GM23248 (cell line): ENCODE data around the gene OPRL1. TPM values are rescaled to one million over a fixed set of nuclear protein-coding genes. Genes with fewer than 3 reads are reported as not detected.

Experiments
- DNase-seq: peaks from one replicate; pipeline ENCODE4 v3.0.0-alpha.2; 2015
- H2AFZ ChIP-seq: fragments of 200-600 bp; sonication (generic); 2 replicates; pipeline ENCODE4 v1.6.1; 2016; ENCODE audit warnings: antibody characterized with exemption
- H3F3A ChIP-seq: fragments of 200-600 bp; sonication (generic); 2 replicates; pipeline ENCODE4 v1.6.1; 2016; ENCODE audit warnings: mild to moderate bottlenecking, antibody characterized with exemption, mixed run types; ENCODE audit not compliant: insufficient read depth
- H3K27ac ChIP-seq: fragments of 200-600 bp; sonication (generic); 2 replicates; pipeline ENCODE4 v1.5.1; 2016; ENCODE audit warnings: mild to moderate bottlenecking
- H3K27me3 ChIP-seq: fragments of 200-600 bp; sonication (generic); replicated peaks from 2 replicates; pipeline ENCODE4 v1.6.1; 2016; ENCODE audit warnings: mild to moderate bottlenecking; ENCODE audit not compliant: insufficient read depth
- H3K36me3 ChIP-seq: fragments of 200-600 bp; sonication (generic); 2 replicates; pipeline ENCODE4 v1.6.1; 2016; ENCODE audit warnings: low read depth, mild to moderate bottlenecking
- H3K4me1 ChIP-seq: fragments of 200-600 bp; sonication (generic); 2 replicates; pipeline ENCODE4 v1.6.1; 2016; ENCODE audit warnings: mild to moderate bottlenecking; ENCODE audit not compliant: insufficient read depth
- H3K4me2 ChIP-seq: fragments of 200-600 bp; sonication (generic); one replicate; pipeline ENCODE4 v1.6.1; 2016; ENCODE audit warnings: mild to moderate bottlenecking; ENCODE audit not compliant: unreplicated experiment
- H3K4me3 ChIP-seq: fragments of 200-600 bp; sonication (generic); 2 replicates; pipeline ENCODE4 v1.5.1; 2016; ENCODE audit warnings: mild to moderate bottlenecking
- H3K79me2 ChIP-seq: fragments of 200-600 bp; sonication (generic); 2 replicates; pipeline ENCODE4 v1.6.1; 2016; ENCODE audit warnings: mild to moderate bottlenecking; ENCODE audit not compliant: insufficient read depth
- H3K9ac ChIP-seq: fragments of 200-600 bp; sonication (generic); 2 replicates; pipeline ENCODE4 v1.6.1; 2016; ENCODE audit warnings: mild to moderate bottlenecking
- H3K9me2 ChIP-seq: fragments of 200-600 bp; sonication (generic); 2 replicates; pipeline ENCODE4 v1.6.1; 2016; ENCODE audit warnings: mixed run types, mild to moderate bottlenecking, moderate library complexity; ENCODE audit not compliant: insufficient read depth
- H3K9me3 ChIP-seq: fragments of 200-600 bp; sonication (generic); one replicate; pipeline ENCODE4 v1.6.1; 2017; ENCODE audit warnings: low read depth
- H4K20me1 ChIP-seq: fragments of 200-600 bp; sonication (generic); 2 replicates; pipeline ENCODE4 v1.6.0; 2016; ENCODE audit not compliant: insufficient read depth
- EZH2 ChIP-seq: fragments of 200-600 bp; sonication (generic); IDR thresholded peaks from 2 replicates; pipeline ENCODE4 v1.6.1; 2018; ENCODE audit warnings: antibody characterized with exemption, mild to moderate bottlenecking; ENCODE audit not compliant: insufficient read depth, poor library complexity, severe bottlenecking
- EZH2phosphoT487 ChIP-seq: fragments of 200-600 bp; sonication (generic); IDR thresholded peaks from 2 replicates; pipeline ENCODE4 v1.6.1; 2018; ENCODE audit warnings: antibody characterized with exemption, moderate library complexity, mild to moderate bottlenecking, low read depth; ENCODE audit not compliant: insufficient read depth
- WGBS, 2 experiments: methylation state at CpG; one replicate each; pipeline ENCODE4 v1.1.6; 2015 to 2017; ENCODE audit warnings: low lambda C conversion rate in 2 of 2, low coverage in 1 of 2; ENCODE audit errors: missing lambda C conversion rate in 2 of 2; 5-methylcytosine and 5-hydroxymethylcytosine counted together
- in situ Hi-C: fragments of 300-500 bp; cut with MboI; formaldehyde crosslinking; loops from 2 replicates; pipeline ENCODE4 v1.15.0; 2020
- polyA plus RNA-seq: library from polyadenylated mRNA; unstranded; fragments of >200 nt; fragmentation: Nextera tagmentation; extraction: Ambion mirVana; gene quantifications from 2 replicates; pipeline ENCODE4 v1.2.1, GENCODE V29; 2016
- total RNA-seq: library from RNA; depleted of rRNA; stranded (reverse); fragments of >200 nt; shearing (Covaris generic); gene quantifications from 2 replicates; pipeline ENCODE4 v1.2.3, GENCODE V29; 2014

Gene OPRL1
- total and polyA plus RNA-seq, 2 experiments from 2014 or later, result 0.35 to 0.86 TPM

GRCh38 chr20:64049060-64049877 is 30.6 kb upstream of the OPRL1 start, which contains the start of gene SOX18:
TSS of gene SOX18 (minus strand) at chr20:64049639. CDS start at chr20:64049516, 123 bp downstream.
- H3K9me2 ChIP-seq, result no peaks in the 10 kb centered on the region
- H3K4me3 ChIP-seq, result no peak within 1 kb of the TSS
- H4K20me1 ChIP-seq, result no peaks in the 10 kb centered on the region
- H3K4me2 ChIP-seq, result no peak within 1 kb of the TSS
- in situ Hi-C loops, result no loop called here
- no peaks in the 10 kb centered on the region for H3K27me3 ChIP-seq
- DNase-seq, result peak; percentile 66
- no peaks in the 10 kb centered on the region for H3K79me2 ChIP-seq
- H2AFZ ChIP-seq, result no peak within 1 kb of the TSS
- H3K27ac ChIP-seq, result no peak within 1 kb of the TSS
- H3K4me1 ChIP-seq, result peaks cover 8% of the 10 kb centered on the region; the same call in 1 of the 2 replicates
- no peak within 1 kb of the TSS for H3K9ac ChIP-seq
- no peaks in the 10 kb centered on the region for H3K9me3 ChIP-seq
- TF ChIP-seq EZH2 (no peak), EZH2phosphoT487 (no peak)
- 2 to 4% methylated on average over 28 to 67 of the region's 111 CpGs for WGBS, 2 experiments
- H3K36me3 ChIP-seq, result no peaks in the 10 kb centered on the region
- H3F3A ChIP-seq, result no peaks in the 10 kb centered on the region

- no peak overlapping the region for H3K4me3 ChIP-seq
- no peaks in the 10 kb centered on the region for H3K27me3 ChIP-seq
- H3K79me2 ChIP-seq, result no peaks in the 10 kb centered on the region
- no peak overlapping the region for H3K27ac ChIP-seq
- no peaks in the 10 kb centered on the region for H3F3A ChIP-seq
- H3K4me2 ChIP-seq, result no peak overlapping the region
- H2AFZ ChIP-seq, result no peak overlapping the region
- TF ChIP-seq EZH2phosphoT487 (no peak), EZH2 (no peak)
- whole genome bisulfite sequencing, 2 experiments, result 43 to 49% methylated on average over 13 to 14 of the region's 16 CpGs
- H3K9me2 ChIP-seq, result no peaks in the 10 kb centered on the region
- no peaks in the 10 kb centered on the region for H3K9me3 ChIP-seq
- H3K36me3 ChIP-seq, result no peaks in the 10 kb centered on the region
- DNase-seq, result no peak
- H3K4me1 ChIP-seq, result peaks cover 3% of the 10 kb centered on the region; the same call in 1 of the 2 replicates
- H4K20me1 ChIP-seq, result no peaks in the 10 kb centered on the region
- in situ Hi-C loops, result no loop called here
- no peak overlapping the region for H3K9ac ChIP-seq
Observed at GRCh38 chr20:64049878-64050260, 30.0 kb upstream of the OPRL1 start.

GRCh38 chr20:64050261-64051032 is 29.4 kb upstream of the OPRL1 start:
- Histone ChIP-seq H4K20me1 (no peaks in the 10 kb centered on the region), H3K9ac (no peak overlapping the region), H2AFZ (no peak overlapping the region), H3K4me3 (no peak overlapping the region), H3K9me3 (no peaks in the 10 kb centered on the region), H3K9me2 (no peaks in the 10 kb centered on the region), H3K36me3 (no peaks in the 10 kb centered on the region), H3K79me2 (no peaks in the 10 kb centered on the region), H3F3A (no peaks in the 10 kb centered on the region), H3K4me1 (no peaks in the 10 kb centered on the region), H3K4me2 (no peak overlapping the region), H3K27ac (no peak overlapping the region), H3K27me3 (no peaks in the 10 kb centered on the region)
- in situ Hi-C loops, result no loop called here
- no peak for DNase-seq
- TF ChIP-seq EZH2 (no peak), EZH2phosphoT487 (no peak)
- WGBS, 2 experiments, result 87 to 89% methylated on average over 23 of the region's 23 CpGs

GRCh38 chr20:64051033-64051452 is 28.8 kb upstream of the OPRL1 start:
- Histone ChIP-seq H3K4me2 (no peak overlapping the region), H2AFZ (no peak overlapping the region), H3K9me3 (no peaks in the 10 kb centered on the region), H4K20me1 (no peaks in the 10 kb centered on the region), H3K9ac (no peak overlapping the region), H3K9me2 (no peaks in the 10 kb centered on the region), H3F3A (no peaks in the 10 kb centered on the region), H3K4me1 (no peaks in the 10 kb centered on the region), H3K79me2 (no peaks in the 10 kb centered on the region), H3K27ac (no peak overlapping the region), H3K36me3 (no peaks in the 10 kb centered on the region), H3K27me3 (no peaks in the 10 kb centered on the region), H3K4me3 (no peak overlapping the region)
- DNase-seq, result no peak
- in situ Hi-C loops, result no loop called here
- 65 to 67% methylated on average over 9 to 11 of the region's 11 CpGs for WGBS, 2 experiments
- no peak for TF ChIP-seq EZH2
- no peak for TF ChIP-seq EZH2phosphoT487
